KBM-7 (cell line): ENCODE results near the gene POLR1H.

Experiments
- DNase-seq: peaks from one replicate; pipeline ENCODE4 v3.0.0-alpha.2; 2015
- in situ Hi-C: fragments of 300-500 bp; cut with MboI; formaldehyde crosslinking; loops from 2 replicates; pipeline ENCODE4 v1.14.3; 2020; ENCODE audit warnings: low sequenced_read_pairs, low pct_unique_long_range_greater_than_20kb, mixed read lengths

The POLR1H gene

DNA sequence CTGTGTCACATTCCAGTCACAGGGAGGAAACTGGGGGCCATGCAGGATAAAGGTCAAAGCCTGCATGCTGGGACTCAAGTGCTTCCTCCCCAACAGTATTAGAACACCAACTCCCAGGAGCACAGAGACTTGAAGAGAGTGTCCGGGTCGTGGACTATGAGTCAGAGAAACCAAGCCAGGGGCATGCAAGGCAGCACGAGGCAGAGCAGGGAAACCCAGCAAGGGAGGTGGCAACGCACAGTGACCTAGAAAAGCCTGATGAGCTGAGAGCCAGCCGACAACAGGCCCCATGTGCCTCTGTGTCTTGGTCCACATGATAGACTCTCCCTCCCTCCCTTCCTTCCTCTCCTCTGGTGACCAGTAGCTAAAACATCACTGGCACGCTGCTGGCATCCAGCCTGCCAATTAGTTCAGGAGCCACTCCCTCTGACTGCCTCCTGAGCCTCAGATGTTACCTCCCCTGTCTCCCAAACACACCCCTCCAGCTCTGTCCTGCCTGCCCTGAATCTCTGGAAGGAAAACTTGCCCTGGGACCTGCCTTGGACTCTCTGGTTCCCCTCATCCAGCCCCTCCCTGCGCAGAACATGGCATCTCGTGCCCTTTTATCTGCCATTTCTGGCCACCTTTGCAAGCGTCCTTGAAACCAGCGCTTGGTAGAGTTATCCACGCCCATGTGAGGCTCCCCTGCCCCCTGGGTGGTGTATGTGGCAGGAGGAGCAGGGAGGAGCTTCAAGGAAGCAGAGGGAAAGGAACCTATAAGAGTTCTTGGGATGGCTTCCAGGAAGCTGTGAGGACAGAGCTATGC, 30.7 kb downstream of the POLR1H start:
- in situ Hi-C loops = no loop called here
- no peak for DNase-seq

DNA sequence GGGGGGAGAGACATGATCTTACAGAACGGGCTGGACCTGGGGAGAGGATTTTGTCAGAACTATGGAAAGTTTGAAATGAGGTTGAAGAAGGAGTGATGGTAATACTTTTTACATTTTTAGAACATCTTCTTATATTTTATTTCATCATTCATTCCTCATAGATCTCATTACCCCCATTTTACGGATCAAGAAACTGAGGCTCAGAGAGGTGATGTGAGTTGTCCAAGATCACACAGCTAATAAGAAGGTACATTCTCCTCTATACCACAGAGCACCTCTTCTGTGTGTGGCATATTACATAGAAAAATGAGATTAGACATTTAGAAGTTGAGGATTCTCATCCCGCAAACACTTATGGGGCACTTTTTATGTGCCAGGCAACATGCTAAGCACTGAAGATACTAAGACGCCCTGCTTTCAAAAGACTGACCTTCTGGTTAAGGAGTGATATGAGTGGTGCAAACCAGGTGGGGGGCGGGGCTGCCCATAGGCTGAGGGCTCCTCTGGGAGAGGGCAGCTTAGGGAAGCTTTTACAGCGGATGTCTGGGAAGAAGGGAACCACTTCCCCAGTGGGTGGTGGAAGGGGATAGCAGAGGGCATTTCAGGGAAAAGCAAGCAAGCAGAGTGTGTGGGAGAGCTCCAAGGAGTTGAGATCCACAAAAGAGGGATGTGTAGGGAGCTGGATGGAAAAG, 31.9 kb downstream of the POLR1H start:
- in situ Hi-C loops = no loop called here
- DNase-seq = no peak

DNA sequence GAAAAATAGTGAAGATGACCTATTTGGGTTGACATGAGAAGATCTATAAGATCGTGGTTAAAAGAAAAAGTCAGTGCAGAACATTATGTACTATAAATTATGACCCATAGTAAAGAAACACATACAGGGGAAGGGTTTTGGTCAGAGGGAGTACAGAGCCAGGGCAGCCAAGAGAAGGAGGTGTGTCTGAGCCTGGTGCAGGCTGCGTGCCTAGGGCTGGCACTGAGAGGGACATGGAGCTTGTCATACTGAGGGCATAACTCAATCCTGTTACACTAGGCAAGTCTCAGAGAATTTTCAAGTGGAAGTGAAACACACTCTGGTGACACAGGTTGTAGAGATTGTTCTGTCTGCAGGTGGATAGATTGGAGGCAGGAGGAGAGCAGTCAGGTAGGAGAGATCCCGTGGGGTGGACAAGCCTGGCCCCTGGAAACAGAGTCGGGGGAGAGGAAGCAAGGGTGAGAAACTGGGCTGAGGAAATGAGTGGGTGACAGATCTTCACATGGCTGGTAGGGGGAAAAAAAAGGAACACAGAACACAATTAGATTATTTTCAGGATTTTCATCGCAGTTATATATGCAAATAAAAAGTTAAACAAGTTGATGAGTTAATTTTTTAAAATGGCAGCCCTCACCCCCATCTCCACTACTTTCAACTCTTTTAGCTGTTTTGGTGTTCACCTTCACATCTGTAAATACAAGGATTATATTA, 33.0 kb downstream of the POLR1H start:
- in situ Hi-C loops = no loop called here
- no peak for DNase-seq

DNA sequence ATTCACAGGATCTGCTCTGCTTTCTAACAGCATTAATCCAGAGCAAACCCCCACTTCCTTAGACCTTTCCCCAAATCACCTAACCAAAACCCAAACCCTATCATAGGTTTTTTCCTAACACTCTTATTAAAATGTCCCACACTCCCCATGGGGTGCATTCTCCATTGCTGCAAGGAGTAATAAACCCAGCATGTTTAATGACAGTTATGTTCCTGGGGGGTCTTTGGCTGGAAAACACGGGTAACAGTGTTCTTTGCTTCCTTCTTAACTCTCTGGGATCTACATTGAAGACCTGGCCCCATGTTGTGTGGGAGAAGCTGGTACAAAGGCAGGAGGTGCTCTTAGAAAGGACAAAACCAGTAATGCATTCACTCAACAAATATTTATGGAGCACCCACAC, 35.8 kb downstream of the POLR1H start:
- no peak for DNase-seq
- in situ Hi-C loops = no loop called here

- in situ Hi-C loops = no loop called here
- DNase-seq = peak; percentile 21
These were observed 37.1 kb downstream of the POLR1H start for GRCh38 chr6:30097902-30098768.

DNA sequence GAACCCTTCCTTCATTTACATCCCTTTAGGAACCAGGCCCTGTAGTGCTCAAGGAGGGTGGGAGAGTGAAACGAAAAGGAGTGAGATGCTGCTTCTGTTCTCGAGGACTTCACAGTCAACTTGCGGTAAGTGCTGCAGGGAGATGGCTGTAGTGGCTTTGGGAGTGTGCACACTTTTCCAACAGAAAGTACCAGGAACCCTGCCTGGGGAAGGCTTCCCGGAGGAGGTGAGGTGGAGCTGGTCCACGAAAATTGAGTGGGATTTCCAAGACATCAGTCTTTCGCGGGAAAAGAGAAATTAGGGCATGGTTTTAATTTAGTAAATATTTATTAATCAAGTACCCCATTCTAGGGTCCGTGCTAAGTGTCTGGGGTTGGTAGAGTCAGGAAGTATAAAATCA, 39.1 kb downstream of the POLR1H start:
- DNase-seq = no peak
- in situ Hi-C loops = no loop called here

DNA sequence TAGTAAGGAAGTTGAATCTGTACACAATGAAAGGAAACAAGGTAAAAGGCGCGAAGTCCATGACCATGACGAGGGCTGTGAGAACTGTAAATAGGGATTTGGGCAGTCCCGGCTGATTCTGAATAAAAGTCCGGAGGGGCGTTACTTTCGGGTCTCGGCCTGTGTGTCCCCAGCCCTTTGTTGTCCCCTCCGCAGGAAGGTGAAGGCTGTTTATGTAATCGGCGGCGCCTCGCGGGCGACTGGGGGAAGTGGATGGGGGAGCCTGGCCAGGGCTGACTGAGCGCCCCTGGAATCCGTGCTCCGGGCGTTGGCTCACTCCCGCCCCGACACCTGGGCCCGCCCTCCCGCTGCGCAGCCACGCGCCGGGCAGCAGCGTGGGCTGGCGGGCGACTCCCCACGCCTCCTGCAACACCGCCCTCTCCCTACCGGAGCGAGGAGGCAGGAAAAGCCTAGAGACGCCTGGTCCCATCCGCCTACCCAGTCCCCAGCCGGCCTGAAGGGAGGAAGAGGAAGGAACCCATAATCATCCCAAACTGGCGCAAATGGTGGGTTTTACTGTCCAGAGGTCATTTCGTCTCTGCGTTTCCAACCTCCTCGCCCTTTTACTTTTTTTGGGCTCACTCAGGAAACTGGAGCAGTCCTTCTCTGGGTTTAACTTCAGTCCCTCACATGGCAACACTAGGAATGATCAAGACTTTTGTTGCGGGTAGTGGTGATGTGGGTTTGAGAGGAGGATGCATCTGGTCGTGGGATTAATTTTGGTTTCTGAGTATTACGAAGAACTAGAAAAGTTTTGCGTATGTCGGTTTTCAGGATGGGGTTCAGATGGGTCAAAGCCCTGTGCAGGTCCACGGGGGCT, 39.7 kb downstream of the POLR1H start:
- DNase-seq = peak; percentile 54
- in situ Hi-C loops = no loop called here

DNA sequence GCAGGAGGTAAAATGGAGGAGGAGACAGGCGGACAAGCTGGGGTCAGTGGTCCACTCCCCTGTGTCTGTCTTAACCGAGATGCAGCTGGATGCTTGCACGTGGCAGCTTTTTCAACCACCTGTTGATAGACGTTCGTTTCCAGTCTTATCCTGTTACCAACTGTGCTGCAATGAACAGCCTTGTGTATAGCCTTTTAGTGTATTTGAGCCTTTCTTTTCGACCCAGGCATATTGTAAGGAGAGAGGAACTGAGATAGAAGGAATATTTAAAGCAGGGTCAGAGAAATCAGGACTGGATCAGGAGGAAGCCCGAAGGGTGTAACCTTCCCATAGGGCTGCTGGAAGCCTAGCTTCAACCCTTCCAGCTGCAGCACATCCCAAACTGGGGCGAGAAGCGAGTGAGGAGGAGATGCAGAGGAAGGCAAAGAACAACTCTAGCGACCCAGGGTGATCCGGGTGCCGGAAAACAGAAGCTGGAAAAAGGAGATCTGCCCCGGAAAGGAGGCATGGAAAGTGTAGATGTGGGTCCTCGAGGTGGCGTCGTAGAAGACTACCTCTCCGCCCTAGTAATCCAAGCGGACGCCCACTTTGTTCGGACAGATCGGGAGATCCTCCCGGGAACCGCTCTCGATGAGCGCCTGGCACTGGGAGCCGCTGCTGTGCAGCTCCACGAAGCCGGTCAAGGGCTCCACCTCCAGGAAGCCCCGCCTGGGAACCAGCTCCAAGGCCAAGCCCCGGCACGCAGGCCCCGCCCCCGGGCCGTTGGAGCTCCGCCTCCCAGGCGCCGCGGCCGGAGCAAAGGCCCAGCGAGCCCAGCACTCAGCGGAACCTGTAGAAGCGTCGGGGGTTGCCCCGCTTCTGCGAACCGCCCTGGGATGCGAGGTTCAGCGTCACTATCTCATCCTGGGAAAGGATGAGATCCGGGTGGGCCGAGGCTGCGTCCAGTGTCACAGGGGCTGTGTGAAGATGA, 40.7 kb downstream of the POLR1H start:
- in situ Hi-C loops = no loop called here
- DNase-seq = peak; percentile 80

- no peak for DNase-seq
- in situ Hi-C loops = no loop called here
These were observed 41.4 kb downstream of the POLR1H start for GRCh38 chr6:30102414-30102969.

DNA sequence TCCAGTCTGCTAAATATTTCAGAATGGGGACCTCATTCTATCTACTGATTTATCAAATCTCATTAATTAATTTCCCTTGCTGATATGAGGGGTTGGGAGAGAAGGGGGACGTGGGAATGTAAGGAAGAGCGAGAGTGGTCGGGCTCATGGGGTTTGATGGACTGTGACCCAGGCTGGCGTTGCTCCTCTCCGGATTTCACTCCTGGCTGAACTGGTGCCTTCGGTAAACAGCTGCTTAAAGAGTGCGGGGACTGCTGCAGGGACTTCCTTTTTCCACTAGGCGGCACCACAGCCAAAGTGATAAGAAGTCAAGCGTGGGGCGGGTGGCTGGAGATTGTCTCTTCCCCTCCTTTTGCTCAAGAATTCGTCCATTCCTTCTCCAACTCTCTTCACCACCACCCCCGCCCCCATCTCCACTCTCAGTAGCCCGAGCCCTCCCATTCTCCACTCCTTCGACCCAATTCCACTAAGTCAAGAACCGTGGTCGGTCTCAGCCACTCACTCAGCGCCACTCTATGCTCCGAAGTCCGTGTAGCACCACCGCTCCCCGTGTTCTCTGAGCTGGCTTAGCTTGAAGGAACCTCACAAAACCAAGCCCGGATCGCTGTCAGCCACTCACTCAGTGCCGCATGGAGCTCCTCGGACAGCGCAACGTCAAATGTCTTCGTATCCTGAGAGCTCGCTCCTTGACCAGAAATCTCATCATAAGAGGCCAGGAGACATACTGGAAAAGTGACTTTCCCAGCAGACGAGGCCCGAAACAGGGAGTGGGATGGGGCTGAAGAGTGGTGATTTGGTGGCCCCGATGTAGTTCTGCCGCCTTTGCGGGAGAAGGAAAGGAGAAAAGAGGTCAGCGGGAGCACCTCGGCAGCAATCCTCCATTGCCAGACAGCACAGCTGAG, 42.2 kb downstream of the POLR1H start:
- in situ Hi-C loops = no loop called here
- peak; percentile 90 for DNase-seq

DNA sequence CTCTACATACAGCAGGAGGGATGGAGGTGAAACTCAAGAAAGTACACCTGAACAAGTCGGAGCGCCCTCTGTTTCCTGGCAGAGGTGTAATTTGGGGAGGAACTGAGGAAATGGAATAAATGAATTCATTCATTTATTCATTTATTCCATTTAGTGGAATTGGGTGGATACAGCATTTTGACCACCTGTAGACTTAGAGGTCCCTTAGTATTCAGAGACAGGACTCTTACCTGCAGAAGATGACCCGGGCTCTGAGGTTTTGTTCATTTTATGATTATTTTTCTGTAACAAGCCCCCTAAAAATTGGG, 42.8 kb downstream of the POLR1H start:
- DNase-seq = no peak
- in situ Hi-C loops = no loop called here

- in situ Hi-C loops = no loop called here
- DNase-seq = no peak
These were observed 43.6 kb downstream of the POLR1H start for GRCh38 chr6:30104661-30105060.

GRCh38 chr6:30111266-30111856, 50.3 kb downstream of the POLR1H start:
- DNase-seq = no peak
- in situ Hi-C loops = no loop called here

- no peak for DNase-seq
- in situ Hi-C loops = no loop called here
These were observed 51.4 kb downstream of the POLR1H start for GRCh38 chr6:30112402-30112994.

DNA sequence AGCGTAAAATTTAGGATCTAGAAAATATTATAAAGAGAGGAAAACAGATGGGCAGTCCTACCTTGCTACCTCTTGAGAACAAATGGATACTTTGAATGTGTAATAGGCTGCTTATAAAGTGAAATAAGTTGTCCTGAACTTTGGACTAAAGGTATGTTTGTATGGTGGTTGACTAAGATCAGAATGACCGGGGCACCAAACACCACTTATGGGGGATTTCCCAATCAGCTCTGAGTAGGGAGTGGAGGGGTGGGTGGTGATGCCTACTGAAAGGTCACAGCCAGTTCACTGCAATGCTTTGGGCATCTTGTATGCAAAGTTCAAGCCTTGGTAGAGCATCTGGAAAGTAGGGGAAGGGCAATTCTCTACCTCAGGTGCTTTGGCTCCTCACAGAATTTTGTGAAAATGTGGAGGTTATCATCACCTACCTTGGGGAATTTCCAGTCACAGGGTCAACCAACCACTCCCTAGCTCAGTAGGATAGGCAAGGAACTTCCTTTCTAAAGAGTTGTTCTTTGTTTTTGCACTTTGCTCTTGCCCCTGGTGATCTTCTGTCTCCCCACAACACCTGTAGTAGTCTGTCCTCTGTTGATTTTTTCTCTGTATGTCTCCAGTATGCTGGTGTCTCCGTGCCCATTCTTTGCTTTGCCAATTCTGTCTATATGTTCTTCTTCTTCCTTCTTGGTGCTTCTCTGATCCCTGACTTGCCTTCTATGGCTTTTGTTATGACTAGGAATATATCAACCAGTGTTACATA, 52.1 kb downstream of the POLR1H start, which contains the start of gene TRIM31:
TRIM31 (minus strand) TSS at position 88 of the 757 bp plus-strand sequence. CDS start 285 bp downstream, outside the sequence.
- in situ Hi-C loops = no loop called here

More for the DNA sequence above, 52.1 kb downstream of the POLR1H start, which contains the start of gene TRIM31:
- no peak for DNase-seq
